Mesendoderm (in vitro differentiated cells): ENCODE results near the gene FBXL7.
"Not testable (repeated sequence)": the region's sequence is repeated elsewhere in the genome, so short reads cannot be mapped to it uniquely, and the experiment has no call there.

ENCODE experiments used
- DNase-seq: peaks from one replicate; pipeline ENCODE4 v3.0.0; 2013
- H2AK5ac ChIP-seq: 2 replicates; pipeline ENCODE4 v1.6.1; 2013; ENCODE audit warnings: low read length, inconsistent platforms
- H2BK120ac ChIP-seq: 2 replicates; pipeline ENCODE4 v1.6.1; 2013; ENCODE audit warnings: low read depth, mild to moderate bottlenecking, low read length, moderate library complexity, mixed read lengths
- H2BK15ac ChIP-seq: replicated peaks from 2 replicates; pipeline ENCODE4 v1.6.1; 2013; ENCODE audit warnings: low read depth, mild to moderate bottlenecking, moderate library complexity
- H2BK5ac ChIP-seq: 2 replicates; pipeline ENCODE4 v1.6.1; 2013; ENCODE audit warnings: low read length, inconsistent platforms
- H3K18ac ChIP-seq: 2 replicates; pipeline ENCODE4 v1.6.1; 2013; ENCODE audit warnings: mild to moderate bottlenecking, low read length, mixed read lengths
- H3K23ac ChIP-seq: one replicate; pipeline ENCODE4 v1.6.1; 2013; ENCODE audit warnings: low read length
- H3K27ac ChIP-seq: 2 replicates; pipeline ENCODE4 v1.5.1; 2013; ENCODE audit warnings: low read depth, mild to moderate bottlenecking, inconsistent platforms, low read length, moderate library complexity
- H3K27me3 ChIP-seq: 2 replicates; pipeline ENCODE4 v1.6.1; 2013; ENCODE audit warnings: low read length, control low read depth, mild to moderate bottlenecking, inconsistent platforms; ENCODE audit not compliant: insufficient read depth, poor library complexity
- H3K36me3 ChIP-seq: 2 replicates; pipeline ENCODE4 v1.6.1; 2013; ENCODE audit warnings: low read length, inconsistent platforms; ENCODE audit not compliant: control insufficient read depth, insufficient read depth
- H3K4ac ChIP-seq: one replicate; pipeline ENCODE4 v1.6.1; 2013; ENCODE audit warnings: low read depth, mild to moderate bottlenecking, low read length, moderate library complexity
- H3K4me1 ChIP-seq: 2 replicates; pipeline ENCODE4 v1.6.1; 2013; ENCODE audit warnings: low read depth, low read length, inconsistent platforms; ENCODE audit not compliant: control insufficient read depth
- H3K4me2 ChIP-seq: 2 replicates; pipeline ENCODE4 v1.6.1; 2013; ENCODE audit warnings: low read length
- H3K4me3 ChIP-seq: 2 replicates; pipeline ENCODE4 v1.5.1; 2013; ENCODE audit warnings: mild to moderate bottlenecking, low read length
- H3K56ac ChIP-seq: one replicate; pipeline ENCODE4 v1.6.1; 2013; ENCODE audit warnings: low read length
- H3K79me1 ChIP-seq: 2 replicates; pipeline ENCODE4 v1.6.1; 2013; ENCODE audit warnings: low read length, inconsistent platforms
- H3K79me2 ChIP-seq: 2 replicates; pipeline ENCODE4 v1.6.1; 2013; ENCODE audit warnings: mild to moderate bottlenecking, low read length; ENCODE audit not compliant: control insufficient read depth, insufficient read depth
- H3K9ac ChIP-seq: 2 replicates; pipeline ENCODE4 v1.6.1; 2013; ENCODE audit warnings: low read length, inconsistent platforms
- H4K5ac ChIP-seq: one replicate; pipeline ENCODE4 v1.6.1; 2013; ENCODE audit warnings: low read length
- H4K8ac ChIP-seq: one replicate; pipeline ENCODE4 v1.6.1; 2013; ENCODE audit warnings: low read depth, mild to moderate bottlenecking, control low read depth, low read length, moderate library complexity
- WGBS: extraction: QIAGEN DNeasy Blood & Tissue Kit; methylation state at CpG from one replicate; pipeline ENCODE4 v1.1.7; 2013; ENCODE audit warnings: low lambda C conversion rate, missing lambda C conversion rate; ENCODE audit not compliant: insufficient coverage; ENCODE audit errors: extremely low coverage; 5-methylcytosine and 5-hydroxymethylcytosine counted together

FBXL7 gene

DNA sequence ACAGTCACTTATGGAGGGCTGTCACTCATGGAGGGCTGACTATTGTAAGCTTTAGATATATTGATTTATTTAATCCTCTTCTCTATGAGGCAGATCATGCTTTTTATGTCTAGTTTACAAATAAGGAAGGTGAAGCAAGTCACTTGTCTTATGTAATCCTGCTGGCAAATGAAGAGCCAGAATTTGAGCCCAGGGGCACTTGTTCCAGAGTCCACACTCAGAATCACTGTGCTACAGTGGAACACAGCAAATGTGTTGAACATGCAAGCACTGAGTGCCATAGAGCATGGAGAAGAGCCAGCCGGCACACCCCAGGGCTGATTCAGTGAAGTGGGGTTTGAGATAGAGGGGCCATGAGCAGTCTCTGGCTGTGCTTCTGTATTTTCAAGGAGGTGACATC is 353.0 kb downstream of the FBXL7 start:
- Histone ChIP-seq H2BK120ac (no peak overlapping the region), H3K56ac (no peak overlapping the region), H3K4me2 (no peak overlapping the region), H3K79me2 (no peaks in the 10 kb centered on the region), H4K8ac (no peak overlapping the region), H3K4me1 (no peaks in the 10 kb centered on the region), H2AK5ac (no peak overlapping the region), H3K23ac (no peak overlapping the region), H3K18ac (no peak overlapping the region), H3K79me1 (peaks cover 2% of the 10 kb centered on the region), H3K27ac (no peak overlapping the region), H3K4ac (no peak overlapping the region), H3K27me3 (no peaks in the 10 kb centered on the region), H2BK5ac (no peak overlapping the region), H2BK15ac (no peak overlapping the region), H3K36me3 (no peaks in the 10 kb centered on the region), H4K5ac (no peak overlapping the region), H3K9ac (no peak overlapping the region), H3K4me3 (no peak overlapping the region)
- no peak for DNase-seq
- no CpG with 5 or more reads among the region's 1 CpG for WGBS

DNA sequence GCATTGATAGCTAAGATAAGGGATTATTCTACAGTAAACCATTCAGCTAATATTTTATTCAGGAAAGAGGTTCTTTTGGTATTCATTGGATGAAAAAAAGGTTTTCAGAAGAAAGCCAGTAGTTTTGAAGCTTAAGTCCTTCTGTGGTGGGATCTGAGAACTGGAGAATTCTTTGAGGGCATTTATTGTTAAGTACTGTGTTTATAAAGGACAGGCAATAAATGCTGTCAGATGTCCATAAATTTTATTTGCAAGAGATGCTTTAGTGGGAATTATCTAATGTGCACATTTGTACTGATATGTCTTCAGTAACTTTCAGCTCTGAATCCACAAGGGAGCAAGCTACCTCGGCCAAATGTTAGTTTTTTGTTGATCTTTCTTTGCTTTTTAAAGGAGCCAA is 358.3 kb downstream of the FBXL7 start:
- Histone ChIP-seq H2BK15ac (no peak overlapping the region), H3K9ac (no peak overlapping the region), H3K23ac (no peak overlapping the region), H3K4ac (no peak overlapping the region), H2BK5ac (no peak overlapping the region), H3K36me3 (no peaks in the 10 kb centered on the region), H2BK120ac (no peak overlapping the region), H3K18ac (no peak overlapping the region), H4K8ac (no peak overlapping the region), H3K4me3 (no peak overlapping the region), H3K79me2 (no peaks in the 10 kb centered on the region), H3K79me1 (no peaks in the 10 kb centered on the region), H3K56ac (no peak overlapping the region), H3K4me2 (no peak overlapping the region), H2AK5ac (no peak overlapping the region), H4K5ac (no peak overlapping the region), H3K27me3 (no peaks in the 10 kb centered on the region), H3K27ac (no peak overlapping the region), H3K4me1 (no peaks in the 10 kb centered on the region)
- no peak for DNase-seq
- no CpG with 5 or more reads among the region's 1 CpG for WGBS

DNA sequence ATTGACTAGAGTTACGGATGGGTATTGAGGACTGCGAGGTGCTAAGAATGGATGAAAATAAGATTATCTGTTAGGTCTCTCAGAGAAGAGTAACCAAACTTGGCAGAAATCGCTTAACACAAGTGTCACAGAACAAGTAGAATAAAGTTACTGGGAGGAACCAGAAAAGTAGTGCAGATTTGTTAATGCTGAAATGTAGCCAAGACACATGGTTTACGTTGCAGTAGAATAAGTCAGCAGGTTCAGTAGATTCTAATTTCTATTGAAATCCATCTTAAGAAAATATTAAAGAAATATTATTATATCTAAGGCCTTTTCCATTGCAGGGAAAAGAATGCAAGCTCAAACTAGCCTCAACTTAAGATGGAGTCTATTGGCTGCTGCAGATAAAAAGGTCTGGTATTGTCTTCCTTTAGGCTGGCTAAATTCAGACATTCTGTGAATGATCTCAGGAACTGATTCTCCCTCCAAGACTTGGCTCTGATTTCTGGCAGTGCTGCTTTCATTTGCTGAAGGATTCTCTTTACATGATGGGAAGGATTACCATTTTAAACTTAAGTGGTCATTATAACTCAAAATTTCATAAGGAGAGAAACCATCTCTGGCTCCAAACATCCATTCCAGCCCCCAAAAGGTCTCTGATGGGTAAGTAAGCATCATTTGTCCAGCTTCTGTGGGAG is 364.7 kb downstream of the FBXL7 start:
- Histone ChIP-seq H3K4me1 (no peaks in the 10 kb centered on the region), H3K79me2 (no peaks in the 10 kb centered on the region), H3K4me3 (no peak overlapping the region), H3K23ac (no peak overlapping the region), H3K27ac (no peak overlapping the region), H3K27me3 (no peaks in the 10 kb centered on the region), H3K9ac (no peak overlapping the region), H2BK5ac (no peak overlapping the region), H2AK5ac (no peak overlapping the region), H2BK15ac (no peak overlapping the region), H3K56ac (no peak overlapping the region), H3K18ac (no peak overlapping the region), H3K79me1 (no peaks in the 10 kb centered on the region), H4K5ac (no peak overlapping the region), H4K8ac (no peak overlapping the region), H3K4ac (no peak overlapping the region), H2BK120ac (no peak overlapping the region), H3K4me2 (no peak overlapping the region), H3K36me3 (no peaks in the 10 kb centered on the region)
- DNase-seq: no peak
- no CpG with 5 or more reads among the region's 4 CpGs for WGBS

DNA sequence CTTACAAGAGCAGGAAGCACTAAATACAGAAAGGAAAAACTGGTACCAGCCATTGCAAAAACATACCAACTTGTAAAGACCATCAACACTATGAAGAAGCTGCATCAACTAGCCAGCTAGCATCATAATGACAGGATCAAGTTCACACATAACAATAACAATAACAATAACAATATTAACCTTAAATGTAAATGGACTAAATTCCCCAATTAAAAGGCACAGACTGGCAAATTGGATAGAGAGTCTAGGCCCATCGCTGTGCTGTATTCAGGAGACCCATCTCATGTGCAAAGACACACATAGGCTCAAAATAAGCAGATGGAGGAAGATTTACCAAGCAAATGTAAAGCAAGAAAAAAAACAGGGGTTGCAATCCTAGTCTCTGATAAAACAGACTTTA is 372.3 kb downstream of the FBXL7 start:
- not testable (repeated sequence) for H2AK5ac ChIP-seq, H3K79me1 ChIP-seq, H3K9ac ChIP-seq, H2BK5ac ChIP-seq, H2BK120ac ChIP-seq, H3K27ac ChIP-seq, H3K79me2 ChIP-seq, H3K27me3 ChIP-seq, H3K4me2 ChIP-seq, H4K5ac ChIP-seq, H4K8ac ChIP-seq, DNase-seq, H3K4me3 ChIP-seq, H3K56ac ChIP-seq, H3K4ac ChIP-seq, H3K36me3 ChIP-seq, H2BK15ac ChIP-seq, H3K4me1 ChIP-seq, H3K18ac ChIP-seq, H3K23ac ChIP-seq
- no CpG with 5 or more reads among the region's 1 CpG for WGBS

DNA sequence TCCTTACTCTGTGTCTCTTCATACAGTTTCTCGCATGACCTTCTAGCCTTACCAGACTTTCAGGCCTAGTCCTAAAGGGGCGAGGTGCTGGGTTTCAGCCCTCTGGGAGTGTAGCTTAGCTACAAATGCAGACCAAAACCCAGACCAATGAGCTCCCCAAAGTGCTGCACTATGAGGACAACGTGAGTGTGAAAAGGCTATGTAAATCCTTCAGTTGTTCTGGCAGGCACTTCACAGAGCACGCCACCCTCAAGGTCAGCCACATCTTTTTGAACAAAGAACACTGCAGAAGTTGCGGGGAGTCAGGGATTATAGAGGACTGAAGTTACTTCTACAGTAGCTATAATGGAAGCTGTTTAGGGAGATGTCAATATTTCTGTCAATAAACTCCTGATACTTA is 377.9 kb downstream of the FBXL7 start:
- Histone ChIP-seq H4K5ac (no peak overlapping the region), H2BK15ac (no peak overlapping the region), H3K4me1 (no peaks in the 10 kb centered on the region), H3K56ac (no peak overlapping the region), H3K79me1 (no peaks in the 10 kb centered on the region), H2BK120ac (no peak overlapping the region), H2AK5ac (no peak overlapping the region), H3K79me2 (no peaks in the 10 kb centered on the region), H3K18ac (no peak overlapping the region), H3K27me3 (no peaks in the 10 kb centered on the region), H3K4ac (no peak overlapping the region), H4K8ac (no peak overlapping the region), H3K23ac (no peak overlapping the region), H3K36me3 (no peaks in the 10 kb centered on the region), H3K4me3 (no peak overlapping the region), H3K27ac (no peak overlapping the region), H3K4me2 (no peak overlapping the region), H2BK5ac (no peak overlapping the region), H3K9ac (no peak overlapping the region)
- no peak for DNase-seq
- no CpG with 5 or more reads among the region's 5 CpGs for WGBS

DNA sequence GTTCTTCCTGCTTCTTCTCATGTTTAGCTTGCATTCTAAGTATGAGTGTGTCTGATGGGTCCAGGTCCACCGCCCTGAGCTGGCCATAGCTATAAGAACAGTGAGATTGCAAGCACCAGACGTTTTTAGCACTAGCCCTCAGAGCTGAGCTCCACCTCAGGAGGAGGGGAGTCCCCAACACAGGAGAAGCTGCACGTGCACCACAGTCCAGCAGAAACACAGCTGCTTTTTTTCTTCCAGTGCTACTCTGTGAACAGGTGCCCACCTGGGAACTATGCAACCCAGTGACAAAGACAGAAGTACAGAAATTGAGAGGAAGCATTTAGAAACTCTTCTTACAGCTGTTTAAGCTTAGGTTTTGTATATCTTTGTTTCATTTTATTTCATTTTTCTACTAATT is 380.2 kb downstream of the FBXL7 start:
- H3K23ac ChIP-seq: no peak overlapping the region
- no peak overlapping the region for H3K27ac ChIP-seq
- H2AK5ac ChIP-seq: no peak overlapping the region
- no peak overlapping the region for H4K5ac ChIP-seq
- H3K79me2 ChIP-seq: no peaks in the 10 kb centered on the region
- no peak overlapping the region for H3K56ac ChIP-seq
- no peak for DNase-seq
- H2BK15ac ChIP-seq: no peak overlapping the region
- no peak overlapping the region for H2BK120ac ChIP-seq
- no peak overlapping the region for H3K4me2 ChIP-seq
- H3K9ac ChIP-seq: no peak overlapping the region
- H2BK5ac ChIP-seq: no peak overlapping the region
- H3K4me3 ChIP-seq: no peak overlapping the region
- no CpG with 5 or more reads among the region's 3 CpGs for WGBS
- no peaks in the 10 kb centered on the region for H3K36me3 ChIP-seq
- no peak overlapping the region for H3K18ac ChIP-seq
- no peak overlapping the region for H4K8ac ChIP-seq
- H3K27me3 ChIP-seq: no peaks in the 10 kb centered on the region
- no peaks in the 10 kb centered on the region for H3K79me1 ChIP-seq
- H3K4ac ChIP-seq: no peak overlapping the region
- H3K4me1 ChIP-seq: no peaks in the 10 kb centered on the region
